ENCODE data around the gene ARHGAP15.

The ARHGAP15 gene

DNA sequence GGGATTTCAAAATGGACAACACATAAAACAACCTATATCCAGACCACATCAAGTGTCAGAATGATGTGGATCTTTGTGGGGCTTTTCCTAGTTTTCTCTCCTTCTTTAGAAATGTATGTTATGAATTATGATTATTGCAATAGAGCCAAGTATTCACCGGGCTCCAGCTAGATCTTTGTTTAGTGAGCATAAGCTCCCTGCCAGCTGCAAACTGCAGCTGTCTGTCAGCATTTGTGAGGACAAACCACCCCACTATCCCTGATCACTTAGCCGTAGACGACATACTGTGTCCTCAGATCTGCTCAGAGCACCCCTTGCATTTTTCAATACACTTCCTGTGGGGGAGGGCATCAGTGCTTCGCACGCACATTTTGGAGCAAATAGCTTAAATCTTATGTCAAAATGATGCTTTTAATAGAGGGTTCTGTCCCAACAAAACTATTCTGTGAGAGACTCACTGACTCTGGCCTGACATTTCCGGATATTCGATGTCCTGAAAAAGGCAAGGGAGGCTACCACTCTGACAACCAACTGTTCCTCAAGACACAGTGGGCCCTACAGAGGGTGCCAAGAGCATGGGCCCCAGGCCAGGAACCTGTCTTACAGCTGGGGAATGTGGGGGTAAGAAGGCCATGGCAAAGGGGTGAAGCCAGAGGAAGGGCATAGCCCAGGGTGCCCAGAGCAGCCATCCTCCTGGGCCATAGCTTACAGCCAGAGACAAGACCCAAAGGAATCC, 346.0 kb downstream of the ARHGAP15 start:
- no peak overlapping the region for H2AFZ ChIP-seq (ENCODE audit: low read length)
- no peaks in the 10 kb centered on the region for H4K20me1 ChIP-seq (ENCODE audit: insufficient read depth, low read length)
- TF ChIP-seq, protein P1, sequence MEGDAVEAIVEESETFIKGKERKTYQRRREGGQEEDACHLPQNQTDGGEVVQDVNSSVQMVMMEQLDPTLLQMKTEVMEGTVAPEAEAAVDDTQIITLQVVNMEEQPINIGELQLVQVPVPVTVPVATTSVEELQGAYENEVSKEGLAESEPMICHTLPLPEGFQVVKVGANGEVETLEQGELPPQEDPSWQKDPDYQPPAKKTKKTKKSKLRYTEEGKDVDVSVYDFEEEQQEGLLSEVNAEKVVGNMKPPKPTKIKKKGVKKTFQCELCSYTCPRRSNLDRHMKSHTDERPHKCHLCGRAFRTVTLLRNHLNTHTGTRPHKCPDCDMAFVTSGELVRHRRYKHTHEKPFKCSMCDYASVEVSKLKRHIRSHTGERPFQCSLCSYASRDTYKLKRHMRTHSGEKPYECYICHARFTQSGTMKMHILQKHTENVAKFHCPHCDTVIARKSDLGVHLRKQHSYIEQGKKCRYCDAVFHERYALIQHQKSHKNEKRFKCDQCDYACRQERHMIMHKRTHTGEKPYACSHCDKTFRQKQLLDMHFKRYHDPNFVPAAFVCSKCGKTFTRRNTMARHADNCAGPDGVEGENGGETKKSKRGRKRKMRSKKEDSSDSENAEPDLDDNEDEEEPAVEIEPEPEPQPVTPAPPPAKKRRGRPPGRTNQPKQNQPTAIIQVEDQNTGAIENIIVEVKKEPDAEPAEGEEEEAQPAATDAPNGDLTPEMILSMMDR (IDR thresholded peaks at IDR 0.05; ENCODE audit: low read length): no peak
- TF ChIP-seq EZH2 (IDR thresholded peaks at IDR 0.05; ENCODE audit: borderline replicate concordance, low read length): no peak
- no peaks in the 10 kb centered on the region for H3F3A ChIP-seq (ENCODE audit: insufficient read depth, low read length)
- no peak overlapping the region for H3K9ac ChIP-seq (ENCODE audit: low read length)
- no peaks in the 10 kb centered on the region for H3K9me2 ChIP-seq (ENCODE audit: low read depth, low read length)
- no peak overlapping the region for H3K4me3 ChIP-seq (ENCODE audit: low read depth, low read length, poor library complexity, severe bottlenecking)
- H3K4me1 ChIP-seq (ENCODE audit: insufficient read depth, low read length, severe bottlenecking): no peaks in the 10 kb centered on the region
- H3K36me3 ChIP-seq (ENCODE audit: insufficient read depth, low read length): 0 out of 2 replicates have a peak, but pooled peaks cover 3% of the 10 kb centered on the region
- no peaks in the 10 kb centered on the region for H3K9me3 ChIP-seq (ENCODE audit: low read length)
- H3K27ac ChIP-seq (ENCODE audit: low read depth, low read length, poor library complexity, severe bottlenecking): no peak overlapping the region
- no peaks in the 10 kb centered on the region for H3K79me2 ChIP-seq (ENCODE audit: insufficient read depth, low read length)
- H3K4me2 ChIP-seq (ENCODE audit: low read length): no peak overlapping the region
- no peaks in the 10 kb centered on the region for H3K27me3 ChIP-seq (ENCODE audit: insufficient read depth, low read length)

- H3K9me3 ChIP-seq (ENCODE audit: low read length): no peaks in the 10 kb centered on the region
- no peak for TF ChIP-seq EZH2 (IDR thresholded peaks at IDR 0.05; ENCODE audit: borderline replicate concordance, low read length)
- TF ChIP-seq, protein P1 (IDR thresholded peaks at IDR 0.05; ENCODE audit: low read length): no peak
- H3K4me3 ChIP-seq (ENCODE audit: low read depth, low read length, poor library complexity, severe bottlenecking): no peak overlapping the region
- H3K27ac ChIP-seq (ENCODE audit: low read depth, low read length, poor library complexity, severe bottlenecking): no peak overlapping the region
- no peaks in the 10 kb centered on the region for H4K20me1 ChIP-seq (ENCODE audit: insufficient read depth, low read length)
- no peaks in the 10 kb centered on the region for H3K79me2 ChIP-seq (ENCODE audit: insufficient read depth, low read length)
- H3K4me1 ChIP-seq (ENCODE audit: insufficient read depth, low read length, severe bottlenecking): no peaks in the 10 kb centered on the region
- H2AFZ ChIP-seq (ENCODE audit: low read length): no peak overlapping the region
- no peak overlapping the region for H3K9ac ChIP-seq (ENCODE audit: low read length)
- no peaks in the 10 kb centered on the region for H3F3A ChIP-seq (ENCODE audit: insufficient read depth, low read length)
- no peak overlapping the region for H3K4me2 ChIP-seq (ENCODE audit: low read length)
- H3K9me2 ChIP-seq (ENCODE audit: low read depth, low read length): no peaks in the 10 kb centered on the region
- H3K27me3 ChIP-seq (ENCODE audit: insufficient read depth, low read length): no peaks in the 10 kb centered on the region
- H3K36me3 ChIP-seq (ENCODE audit: insufficient read depth, low read length): 0 out of 2 replicates have a peak, but pooled peaks cover 3% of the 10 kb centered on the region
Observed at GRCh38 chr2:143476336-143477087, 347.3 kb downstream of the ARHGAP15 start.

DNA sequence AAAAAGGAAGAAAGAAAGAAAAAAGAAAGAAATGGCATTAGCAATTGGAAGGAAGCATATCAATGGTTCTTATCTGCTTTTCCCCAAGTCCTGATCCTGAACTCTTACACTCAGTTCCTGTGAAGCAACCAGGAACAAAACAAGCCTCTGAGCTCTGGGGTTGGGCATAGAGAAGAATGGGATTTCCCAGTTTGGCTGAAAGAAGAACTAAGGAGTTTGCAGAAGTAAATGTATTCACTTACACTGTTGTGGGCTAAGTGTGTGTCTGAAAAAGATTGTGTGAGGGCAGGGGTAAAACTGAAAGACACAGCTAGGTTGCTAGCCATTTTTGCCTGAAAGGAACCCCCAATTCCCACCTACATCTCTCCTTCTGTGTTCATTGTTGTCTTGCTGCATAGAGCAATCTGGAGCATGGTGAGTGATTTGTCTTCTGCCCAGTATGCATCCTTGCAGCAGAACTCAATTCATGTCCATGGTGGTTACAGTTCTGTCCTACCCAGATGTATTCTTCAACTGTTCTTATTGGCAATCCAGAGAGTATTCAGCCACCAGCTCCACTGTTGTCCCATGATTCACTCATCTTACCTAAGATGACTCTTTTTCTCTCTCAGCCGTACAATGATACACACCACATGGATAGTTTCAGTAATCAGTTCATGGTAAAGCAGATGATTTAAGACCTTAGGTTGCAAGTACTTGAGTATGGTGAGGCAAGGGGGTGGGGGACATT, 348.7 kb downstream of the ARHGAP15 start:
- H3K4me2 ChIP-seq (ENCODE audit: low read length): no peak overlapping the region
- H3F3A ChIP-seq (ENCODE audit: insufficient read depth, low read length): no peaks in the 10 kb centered on the region
- H3K9me3 ChIP-seq (ENCODE audit: low read length): no peaks in the 10 kb centered on the region
- no peaks in the 10 kb centered on the region for H3K36me3 ChIP-seq (ENCODE audit: insufficient read depth, low read length)
- H3K9me2 ChIP-seq (ENCODE audit: low read depth, low read length): no peaks in the 10 kb centered on the region
- no peak for TF ChIP-seq EZH2 (IDR thresholded peaks at IDR 0.05; ENCODE audit: borderline replicate concordance, low read length)
- TF ChIP-seq, protein P1 (IDR thresholded peaks at IDR 0.05; ENCODE audit: low read length): no peak
- no peak overlapping the region for H3K27ac ChIP-seq (ENCODE audit: low read depth, low read length, poor library complexity, severe bottlenecking)
- no peaks in the 10 kb centered on the region for H3K27me3 ChIP-seq (ENCODE audit: insufficient read depth, low read length)
- H3K4me3 ChIP-seq (ENCODE audit: low read depth, low read length, poor library complexity, severe bottlenecking): no peak overlapping the region
- H2AFZ ChIP-seq (ENCODE audit: low read length): no peak overlapping the region
- H4K20me1 ChIP-seq (ENCODE audit: insufficient read depth, low read length): no peaks in the 10 kb centered on the region
- H3K79me2 ChIP-seq (ENCODE audit: insufficient read depth, low read length): no peaks in the 10 kb centered on the region
- no peak overlapping the region for H3K9ac ChIP-seq (ENCODE audit: low read length)
- no peaks in the 10 kb centered on the region for H3K4me1 ChIP-seq (ENCODE audit: insufficient read depth, low read length, severe bottlenecking)
